GM12864 (cell line): ENCODE measurements around the gene NEK11.

ENCODE experiments used
- DNase-seq: peaks from one replicate; pipeline ENCODE4 v3.0.0-alpha.2; 2011; ENCODE audit warnings: low read depth
- H3K4me3 ChIP-seq: 2 replicates; pipeline ENCODE4 v1.5.1; 2011; ENCODE audit warnings: mild to moderate bottlenecking, low read depth, low read length, control low read depth
- TF ChIP-seq, protein P1 (sequence below): IDR thresholded peaks from 2 replicates; pipeline ENCODE4 v1.5.1; 2011; ENCODE audit warnings: low read depth, mild to moderate bottlenecking, moderate library complexity, low read length, control low read depth, inconsistent platforms; ENCODE audit errors: missing control alignments

The NEK11 gene

DNA sequence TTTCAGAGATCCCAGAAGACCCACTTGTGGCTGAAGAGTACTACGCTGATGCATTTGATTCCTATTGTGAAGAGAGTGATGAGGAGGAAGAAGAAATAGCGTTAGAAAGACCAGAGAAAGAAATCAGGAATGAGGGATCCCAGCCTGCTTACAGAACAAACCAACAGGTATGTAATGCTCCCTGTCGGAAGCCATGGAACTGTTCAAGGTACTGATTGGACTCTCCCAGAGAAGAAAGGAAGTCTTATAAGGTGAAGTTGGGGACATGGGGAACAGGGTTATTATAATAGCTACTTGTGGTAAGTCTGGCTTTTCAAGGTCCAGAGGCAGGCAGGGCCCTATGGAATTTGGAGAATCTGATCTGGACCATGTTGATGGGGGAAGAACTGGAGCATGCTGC lies 201.8 kb downstream of the NEK11 start:
- no peak for DNase-seq
- H3K4me3 ChIP-seq = no peak overlapping the region
- TF ChIP-seq, protein P1, sequence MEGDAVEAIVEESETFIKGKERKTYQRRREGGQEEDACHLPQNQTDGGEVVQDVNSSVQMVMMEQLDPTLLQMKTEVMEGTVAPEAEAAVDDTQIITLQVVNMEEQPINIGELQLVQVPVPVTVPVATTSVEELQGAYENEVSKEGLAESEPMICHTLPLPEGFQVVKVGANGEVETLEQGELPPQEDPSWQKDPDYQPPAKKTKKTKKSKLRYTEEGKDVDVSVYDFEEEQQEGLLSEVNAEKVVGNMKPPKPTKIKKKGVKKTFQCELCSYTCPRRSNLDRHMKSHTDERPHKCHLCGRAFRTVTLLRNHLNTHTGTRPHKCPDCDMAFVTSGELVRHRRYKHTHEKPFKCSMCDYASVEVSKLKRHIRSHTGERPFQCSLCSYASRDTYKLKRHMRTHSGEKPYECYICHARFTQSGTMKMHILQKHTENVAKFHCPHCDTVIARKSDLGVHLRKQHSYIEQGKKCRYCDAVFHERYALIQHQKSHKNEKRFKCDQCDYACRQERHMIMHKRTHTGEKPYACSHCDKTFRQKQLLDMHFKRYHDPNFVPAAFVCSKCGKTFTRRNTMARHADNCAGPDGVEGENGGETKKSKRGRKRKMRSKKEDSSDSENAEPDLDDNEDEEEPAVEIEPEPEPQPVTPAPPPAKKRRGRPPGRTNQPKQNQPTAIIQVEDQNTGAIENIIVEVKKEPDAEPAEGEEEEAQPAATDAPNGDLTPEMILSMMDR = no peak

DNA sequence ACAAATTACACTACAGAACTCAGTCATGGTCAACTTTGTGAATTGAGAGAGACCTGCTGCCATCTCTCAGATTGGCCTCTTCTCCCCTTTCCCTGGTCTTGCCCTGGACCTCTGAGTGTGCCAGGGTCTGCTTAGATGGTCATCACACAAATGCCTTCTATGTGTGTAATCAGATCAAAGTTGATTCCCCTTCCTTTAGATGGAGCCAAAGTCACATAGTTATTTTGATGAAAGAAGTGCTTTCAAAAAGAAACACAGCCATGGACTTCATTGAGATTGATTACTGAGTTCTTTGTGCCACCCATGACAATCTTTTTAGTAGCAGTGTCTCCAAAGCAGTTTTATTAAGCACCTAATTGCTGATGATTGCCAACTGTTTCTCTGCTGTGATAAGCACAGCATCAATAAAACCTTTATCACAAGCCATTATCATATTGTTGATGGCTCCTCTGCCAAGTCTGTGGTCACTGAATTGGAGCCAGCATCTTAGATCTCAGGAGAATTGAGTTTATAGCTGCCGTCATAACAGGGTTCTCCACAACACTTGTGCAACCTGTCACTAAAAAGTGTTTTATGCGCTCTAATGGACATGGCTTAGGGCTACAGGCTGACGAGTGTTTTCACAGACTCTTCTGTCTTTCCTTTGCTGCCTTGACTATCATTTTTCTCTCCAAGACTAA lies 205.2 kb downstream of the NEK11 start:
- no peak for DNase-seq
- TF ChIP-seq, protein P1 = peak; percentile 4
- H3K4me3 ChIP-seq = no peak overlapping the region

GRCh38 chr3:131232711-131233267 lies 206.1 kb downstream of the NEK11 start:
- DNase-seq = no peak
- no peak overlapping the region for H3K4me3 ChIP-seq
- TF ChIP-seq, protein P1 = no peak

GRCh38 chr3:131233900-131234668 lies 207.4 kb downstream of the NEK11 start:
- TF ChIP-seq, protein P1 = no peak
- no peak overlapping the region for H3K4me3 ChIP-seq
- DNase-seq = no peak

DNA sequence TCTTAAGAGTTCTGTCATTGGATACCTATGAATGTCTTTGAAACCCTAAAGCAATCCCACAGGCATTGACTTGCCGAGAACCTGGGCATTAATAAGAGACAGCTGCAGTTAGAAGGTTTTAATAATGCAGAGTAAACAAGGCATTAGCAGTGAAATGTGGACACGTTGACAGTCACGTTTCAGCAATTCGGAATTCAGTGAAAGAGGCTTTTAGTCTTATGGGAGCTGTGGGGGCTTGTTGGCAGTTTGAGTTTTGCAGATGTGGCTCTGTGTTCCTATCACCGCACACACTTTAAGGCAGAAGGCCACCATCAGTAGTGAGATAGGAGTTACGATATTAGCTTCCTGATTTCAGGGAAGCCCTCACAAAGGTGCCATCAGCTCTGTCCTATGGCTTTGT lies 209.7 kb downstream of the NEK11 start:
- H3K4me3 ChIP-seq = no peak overlapping the region
- no peak for DNase-seq
- TF ChIP-seq, protein P1 = no peak

- TF ChIP-seq, protein P1 = no peak
- no peak overlapping the region for H3K4me3 ChIP-seq
- DNase-seq = no peak
These were observed 211.8 kb downstream of the NEK11 start for GRCh38 chr3:131238496-131238895.

DNA sequence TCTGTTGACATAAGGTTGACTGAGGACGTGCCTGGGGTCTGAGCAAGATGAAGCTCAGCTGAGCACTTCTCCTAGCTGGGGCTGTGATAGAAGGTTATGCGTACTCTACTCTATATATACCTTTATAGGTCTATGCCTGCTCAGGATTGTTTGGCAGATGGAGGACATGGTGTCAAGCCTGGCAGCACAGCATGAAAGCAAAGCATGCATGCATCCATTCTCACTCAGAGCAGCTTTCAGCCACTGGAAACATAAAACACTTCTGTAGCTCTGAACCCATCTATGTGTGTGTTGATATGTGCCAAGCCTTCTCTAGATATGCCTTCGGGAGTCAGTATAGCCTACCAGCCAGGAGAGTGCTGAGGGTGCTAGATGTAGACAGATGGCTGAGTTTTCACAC lies 212.6 kb downstream of the NEK11 start:
- TF ChIP-seq, protein P1 = no peak
- no peak for DNase-seq
- no peak overlapping the region for H3K4me3 ChIP-seq
